ENCODE data around the gene EPS8.

Gene EPS8

DNA sequence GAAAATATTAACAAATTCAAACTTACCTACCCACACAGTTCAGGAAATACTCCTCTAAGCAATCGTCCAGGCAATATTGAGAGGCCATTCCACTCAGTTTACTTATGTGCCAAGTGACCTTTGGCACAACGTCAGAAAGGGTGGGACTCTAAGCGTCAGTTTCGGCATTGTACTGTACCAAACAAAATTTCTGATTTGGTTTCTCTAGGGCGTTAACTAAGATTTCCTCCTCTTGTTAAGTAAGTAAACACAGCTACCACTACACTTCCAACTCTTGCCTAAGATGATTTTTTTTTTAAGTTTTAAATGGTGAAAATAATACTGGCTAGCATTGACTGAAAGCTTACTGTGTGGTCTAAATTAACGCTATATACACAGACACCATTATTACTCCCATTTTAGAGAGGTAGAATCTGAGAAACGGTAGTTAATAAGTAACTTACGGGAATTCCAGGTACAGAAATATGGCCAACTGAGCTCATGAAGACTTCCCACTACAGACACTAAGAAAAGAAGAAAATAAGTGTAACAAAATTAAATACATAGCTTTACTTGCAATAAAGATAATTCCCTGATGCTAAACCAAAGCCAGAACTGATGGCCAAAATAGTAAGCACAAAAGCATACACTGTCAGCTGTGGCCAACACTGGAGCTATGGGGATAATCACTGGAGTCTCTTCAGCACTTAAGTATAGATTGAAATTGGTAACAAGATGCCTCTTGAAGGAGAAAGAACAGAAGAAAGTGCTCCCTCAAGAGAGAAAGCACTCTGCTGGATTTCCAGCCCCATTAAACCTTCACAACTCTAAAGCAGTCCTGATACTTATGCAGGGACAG is 76.1 kb downstream of the EPS8 start:
- no peak for FAIRE-seq

- no peak for FAIRE-seq
Measured at GRCh38 chr12:15712160-15712559, 77.0 kb downstream of the EPS8 start.

DNA sequence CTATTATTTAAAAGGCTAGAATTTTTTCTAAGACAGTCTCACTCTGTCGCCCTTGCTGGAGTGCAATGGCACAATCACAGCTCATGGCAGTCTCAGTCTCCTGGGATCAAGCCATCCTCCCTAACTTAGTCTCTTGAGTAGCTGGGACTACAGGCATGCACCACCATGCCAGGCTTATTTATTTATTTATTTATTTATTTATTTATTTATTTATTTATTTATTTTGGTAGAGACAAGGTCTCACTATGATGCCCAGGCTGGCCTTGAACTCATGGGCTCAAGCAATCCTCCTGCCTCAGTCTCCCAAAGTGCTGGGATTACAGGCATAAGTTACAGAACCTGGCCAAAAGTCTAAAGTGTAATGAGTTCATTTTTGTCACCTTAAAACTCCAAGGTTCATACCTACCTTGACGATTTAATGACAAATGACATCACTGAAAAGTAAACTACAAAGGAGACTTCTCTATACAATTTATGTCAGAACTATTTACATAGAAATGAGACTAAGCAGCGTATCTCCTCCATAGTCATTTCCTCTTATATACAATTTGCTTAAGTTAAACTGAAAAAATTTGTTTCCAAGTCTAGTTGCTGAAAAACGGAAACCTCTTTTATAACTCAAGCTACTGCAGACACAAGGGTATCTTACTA is 78.2 kb downstream of the EPS8 start:
- no peak for FAIRE-seq

- no peak for FAIRE-seq
Measured at GRCh38 chr12:15709551-15709950, 79.6 kb downstream of the EPS8 start.

DNA sequence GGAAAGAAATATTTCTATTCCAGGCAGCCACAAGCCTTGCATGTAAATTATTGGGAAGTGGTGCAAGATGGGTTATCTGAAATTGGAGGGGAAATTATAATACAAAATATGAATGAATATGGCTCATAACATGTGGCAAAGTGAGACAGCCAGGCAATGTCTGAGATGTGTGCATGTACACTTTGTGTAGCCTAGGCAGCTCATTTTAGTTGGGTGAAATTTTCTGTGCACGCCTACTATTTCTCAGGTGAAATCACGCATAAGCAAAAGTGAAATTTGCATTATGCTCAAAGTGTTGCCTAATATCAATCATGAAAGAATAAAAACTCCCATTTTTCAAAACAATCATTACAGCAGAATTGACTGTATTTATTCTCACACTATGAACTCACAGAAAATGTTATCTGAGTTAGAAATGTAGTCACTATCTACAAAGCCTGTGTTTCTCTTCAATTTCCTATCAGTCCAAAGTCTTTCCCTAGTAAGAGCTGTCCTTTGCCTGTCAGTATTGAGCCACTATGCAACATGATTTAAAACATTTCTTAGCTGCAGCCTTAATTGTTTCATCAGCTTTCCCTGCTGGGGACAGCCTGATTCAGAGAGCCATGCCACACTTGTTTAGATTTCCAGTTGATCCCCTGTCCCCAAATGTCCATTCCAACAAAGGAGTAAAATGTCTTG is 80.7 kb downstream of the EPS8 start:
- FAIRE-seq = no peak

GRCh38 chr12:15707516-15708199 is 81.5 kb downstream of the EPS8 start:
- FAIRE-seq = no peak

DNA sequence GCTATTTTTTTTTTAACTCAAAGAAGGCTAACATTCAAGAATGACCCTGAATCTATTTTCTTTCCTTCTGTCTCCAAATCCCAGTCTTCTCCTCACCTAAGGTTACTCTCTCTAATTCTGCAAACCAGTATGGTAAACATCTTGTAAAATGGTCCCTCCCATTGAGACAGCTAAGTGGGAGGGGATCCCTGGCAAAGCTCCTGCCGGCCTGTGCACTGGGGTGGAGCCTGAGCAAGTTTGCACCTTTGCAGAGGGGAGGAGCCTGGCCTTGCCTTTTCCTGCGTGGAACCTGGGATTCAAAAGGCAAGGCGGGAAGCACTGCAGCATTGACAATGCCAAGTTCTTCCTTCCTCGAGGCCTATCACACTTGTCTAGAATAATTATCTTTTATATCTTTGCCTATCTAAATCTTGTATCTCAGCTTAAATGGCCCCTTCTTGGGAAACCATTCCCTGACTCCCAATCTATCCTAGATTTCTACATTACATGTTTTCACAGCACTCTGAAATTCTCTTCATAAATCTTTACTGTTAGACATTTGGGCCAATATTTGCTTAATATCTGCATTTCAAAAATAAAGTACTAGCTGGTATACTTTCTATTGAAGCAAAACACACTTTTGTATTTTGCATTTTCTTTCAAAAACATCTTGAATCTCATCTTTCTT is 83.0 kb downstream of the EPS8 start:
- no peak for FAIRE-seq

GRCh38 chr12:15705606-15706005 is 83.6 kb downstream of the EPS8 start:
- no peak for FAIRE-seq

DNA sequence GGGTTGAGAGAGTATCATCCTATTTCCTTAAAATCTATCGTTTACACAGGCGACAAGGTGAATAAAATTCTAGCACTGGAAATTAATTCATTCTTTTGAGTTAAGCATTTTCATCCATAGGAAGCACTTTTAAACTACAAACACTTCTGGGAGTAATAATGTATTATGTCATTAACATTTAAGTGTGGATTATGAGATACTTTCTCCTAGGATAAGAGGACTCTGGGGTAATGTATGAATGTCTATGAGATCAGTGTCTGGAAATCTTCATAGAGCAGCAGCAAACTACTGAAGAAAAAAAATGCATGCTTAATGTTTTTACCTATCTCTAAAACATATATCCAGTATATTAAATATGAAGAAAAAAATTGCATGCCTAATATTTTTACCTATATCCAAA is 86.9 kb downstream of the EPS8 start:
- no peak for FAIRE-seq

GRCh38 chr12:15701631-15702156 is 87.5 kb downstream of the EPS8 start:
- no peak for FAIRE-seq

GRCh38 chr12:15701206-15701605 is 88.0 kb downstream of the EPS8 start:
- FAIRE-seq = no peak

DNA sequence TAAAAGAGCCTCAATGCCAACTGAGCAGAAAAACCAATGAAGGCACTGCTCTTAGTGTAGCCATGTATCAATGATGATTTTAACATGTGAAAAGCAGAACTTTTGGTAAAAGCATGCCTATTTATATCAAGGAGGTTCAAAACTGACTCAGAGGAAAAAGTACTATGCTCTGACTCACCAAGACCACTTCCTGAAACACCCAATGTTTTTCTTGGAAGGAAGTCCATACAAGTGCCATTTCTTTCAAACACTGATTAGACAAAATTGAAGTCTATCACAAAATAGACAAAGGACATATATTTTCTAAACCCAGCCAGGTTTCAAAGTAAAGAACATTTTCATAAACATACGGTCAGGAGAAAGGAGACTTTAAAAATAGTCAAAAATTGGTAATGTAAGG is 88.6 kb downstream of the EPS8 start:
- no peak for FAIRE-seq

- no peak for FAIRE-seq
Measured at GRCh38 chr12:15699886-15700285, 89.3 kb downstream of the EPS8 start.

GRCh38 chr12:15698377-15698871 is 90.8 kb downstream of the EPS8 start:
- FAIRE-seq = no peak

DNA sequence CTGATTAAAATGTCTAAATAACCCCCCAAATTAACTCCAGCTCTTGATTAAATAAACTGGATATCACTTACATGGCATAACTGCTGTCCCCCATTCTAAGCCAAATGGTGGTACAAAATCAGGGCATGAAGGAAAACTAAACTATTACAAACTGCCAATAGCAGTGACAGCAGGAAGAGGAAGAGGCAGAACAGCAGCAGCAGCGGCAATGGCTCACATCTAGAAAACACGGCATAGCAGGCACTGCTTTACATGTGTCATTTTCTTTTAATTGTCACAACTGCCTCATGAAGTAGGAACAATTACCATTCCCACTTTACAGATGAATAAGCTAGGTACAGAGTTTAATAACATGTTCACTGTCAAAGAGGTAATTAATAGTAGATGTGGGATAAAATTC is 92.0 kb downstream of the EPS8 start:
- no peak for FAIRE-seq

DNA sequence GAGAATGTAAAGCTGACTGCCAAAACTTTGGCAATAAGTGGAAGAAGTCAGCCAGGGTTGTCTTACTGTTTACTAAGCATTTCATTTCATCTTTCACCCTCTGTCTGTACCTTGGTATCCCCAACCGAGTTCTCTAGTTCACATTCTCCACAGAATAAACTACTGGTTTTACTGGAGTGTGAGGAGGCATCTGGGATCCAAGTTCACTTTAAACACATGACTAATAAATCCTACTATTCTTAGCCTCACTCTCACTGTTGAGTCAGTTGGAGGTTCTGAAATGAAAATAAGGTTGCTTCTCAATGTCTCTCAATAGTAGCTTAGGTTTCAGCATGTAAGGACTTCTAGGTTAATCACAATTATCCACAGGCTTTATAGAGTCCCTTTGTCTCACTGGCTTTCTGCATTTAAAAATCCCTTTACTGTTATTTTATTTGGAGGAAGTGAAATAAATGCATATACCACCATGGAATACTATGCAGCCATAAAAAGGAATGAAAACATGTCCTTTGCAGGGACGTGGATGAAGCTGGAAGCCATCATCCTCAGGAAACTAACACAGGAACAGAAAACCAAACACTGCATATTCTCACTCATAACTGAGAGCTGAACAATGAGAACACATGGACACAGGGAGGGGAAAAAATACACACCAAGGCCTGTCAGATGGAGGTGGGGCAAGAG is 95.8 kb downstream of the EPS8 start:
- FAIRE-seq = no peak

DNA sequence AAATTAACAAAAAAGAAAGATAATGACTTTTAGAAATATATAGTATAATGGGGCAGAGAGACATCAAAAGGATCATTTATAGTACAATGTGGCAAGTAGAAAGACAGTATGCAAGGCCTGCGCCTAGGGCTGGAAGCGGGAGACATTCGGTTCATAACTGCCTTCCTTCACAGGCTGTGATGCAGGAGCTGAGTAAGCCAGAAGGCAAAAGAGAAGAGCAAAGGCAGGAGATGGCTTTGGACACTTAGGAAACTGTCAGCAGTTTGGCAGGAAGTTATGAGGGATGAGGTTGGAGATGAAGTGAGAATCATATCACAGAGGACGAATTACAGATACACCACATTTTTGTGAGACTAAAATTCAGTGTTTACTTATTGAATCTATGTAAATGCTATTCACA is 97.8 kb downstream of the EPS8 start:
- FAIRE-seq = no peak

DNA sequence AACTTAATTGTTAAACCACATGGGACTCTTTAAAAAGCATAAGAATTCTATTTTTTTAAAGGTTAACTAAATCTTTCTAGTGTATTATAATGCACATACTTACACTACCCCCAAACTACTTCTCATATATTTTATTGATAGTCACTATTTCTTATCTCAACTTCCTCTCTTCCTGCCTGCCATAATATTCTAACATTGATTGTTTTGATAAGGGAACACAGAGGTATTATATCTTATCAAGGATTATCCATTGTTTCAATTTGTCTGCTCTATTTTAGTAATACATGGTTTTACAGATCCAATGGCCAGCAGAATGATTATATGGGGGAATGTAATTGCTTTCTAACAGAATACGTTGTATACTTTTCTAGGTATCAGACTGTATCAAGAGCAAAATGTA is 98.9 kb downstream of the EPS8 start:
- no peak for FAIRE-seq

GRCh38 chr12:15689751-15690191 is 99.4 kb downstream of the EPS8 start:
- FAIRE-seq = no peak

GRCh38 chr12:15688838-15689625 is 100.2 kb downstream of the EPS8 start:
- FAIRE-seq = no peak

DNA sequence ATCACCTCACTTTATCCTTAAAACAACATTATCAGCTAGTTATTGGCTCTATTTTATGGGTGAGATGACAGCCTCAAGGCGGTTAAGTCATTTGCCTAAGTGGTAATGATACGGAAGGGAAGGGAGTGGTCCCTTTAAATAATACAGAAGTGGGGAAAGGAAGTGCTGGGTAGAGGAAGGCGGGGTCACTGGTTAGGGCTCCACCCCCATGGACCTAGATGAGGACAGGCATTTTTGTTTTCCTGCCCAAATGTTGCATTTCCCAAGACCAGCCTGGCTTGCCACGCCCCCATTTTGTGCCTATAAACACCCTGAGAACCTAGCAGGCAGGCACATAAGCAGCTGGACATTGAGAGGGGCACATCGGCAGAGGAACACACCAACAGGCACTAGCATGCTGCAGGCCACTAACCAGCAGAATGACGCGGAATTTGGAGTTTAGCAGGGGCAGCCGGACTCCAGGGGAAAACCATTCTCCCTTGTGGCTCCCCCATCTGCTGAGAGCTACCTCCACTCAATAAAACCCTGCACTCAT is 100.9 kb downstream of the EPS8 start:
- FAIRE-seq = no peak

All from TTC549 (cell line).